Activated CD4-positive, alpha-beta T cell treated with anti-CD3 and anti-CD28 coated beads for 4 hours (primary cell): Measurements from ENCODE around the gene TRIM65.

Experiments
- DNase-seq, 2 donors: peaks; one replicate each; pipeline ENCODE4 v3.0.0-alpha.2; 2020

The TRIM65 gene

GRCh38 chr17:75915268-75915667 lies 18.5 kb upstream of the TRIM65 start:
- no peak for DNase-seq

- no peak for DNase-seq
These were observed 18.0 kb upstream of the TRIM65 start for GRCh38 chr17:75914643-75915267.

- DNase-seq, result no peak
These were observed 16.9 kb upstream of the TRIM65 start for GRCh38 chr17:75913537-75914210.

- no peak for DNase-seq
These were observed 13.9 kb upstream of the TRIM65 start for GRCh38 chr17:75910699-75911098.

GRCh38 chr17:75909812-75910274 lies 13.1 kb upstream of the TRIM65 start:
- no peak for DNase-seq

- no peak for DNase-seq
These were observed 12.5 kb upstream of the TRIM65 start for GRCh38 chr17:75909051-75909811.

GRCh38 chr17:75908201-75908600 lies 11.4 kb upstream of the TRIM65 start:
- DNase-seq, result no peak

GRCh38 chr17:75906143-75906884 lies 9.6 kb upstream of the TRIM65 start:
- no peak for DNase-seq

- peak; percentile 86 to 94 for DNase-seq
These were observed 8.2 kb upstream of the TRIM65 start, which contains the start of gene MRPL38 for GRCh38 chr17:75904749-75905521. MRPL38 (minus strand) TSS chr17:75904884; CDS start chr17:75904875, 9 bp downstream.

GRCh38 chr17:75902406-75902805 lies 5.7 kb upstream of the TRIM65 start:
- DNase-seq, result no peak

- no peak for DNase-seq
These were observed 5.0 kb upstream of the TRIM65 start for GRCh38 chr17:75901727-75902126.

- no peak for DNase-seq
These were observed 4.2 kb upstream of the TRIM65 start for GRCh38 chr17:75900691-75901533.

GRCh38 chr17:75899767-75900468 lies 3.2 kb upstream of the TRIM65 start:
- DNase-seq, result no peak

- no peak for DNase-seq
These were observed 2.6 kb upstream of the TRIM65 start for GRCh38 chr17:75899353-75899752.

GRCh38 chr17:75898791-75899190 lies 2.0 kb upstream of the TRIM65 start:
- no peak for DNase-seq

GRCh38 chr17:75898065-75898464 lies 1.3 kb upstream of the TRIM65 start:
- no peak for DNase-seq

GRCh38 chr17:75897160-75898019 lies 639 bp upstream of the TRIM65 start:
- no peak for DNase-seq

- no peak for DNase-seq
These were observed 1.2 kb downstream of the TRIM65 start for GRCh38 chr17:75895370-75896155.
